ENCODE data around the gene PPP1R1B.

PPP1R1B gene

GRCh38 chr17:39612291-39612894 is 14.4 kb upstream of the PPP1R1B start:
- ChIA-PET POLR2A (no interaction called here), CTCF (interaction anchor here (1.5 to 23.4 kb wide), 4 partner anchors 9 to 57 kb away, joined by 4 to 822 read pairs (median 420); partner anchors contain the start of genes PPP1R1B and STARD3)
- no peak for TF ChIP-seq CTCF (IDR thresholded peaks at IDR 0.05; ENCODE audit: insufficient read depth, low read length, missing control alignments)
- no peak overlapping the region for H3K4me3 ChIP-seq (ENCODE audit: low read depth, low read length)
- no peak for DNase-seq (ENCODE audit: low read depth, low spot score)

- no peak overlapping the region for H3K4me3 ChIP-seq (ENCODE audit: low read depth, low read length)
- no peak for DNase-seq (ENCODE audit: low read depth, low spot score)
- ChIA-PET CTCF (interaction anchor here (1.0 to 23.4 kb wide), 6 partner anchors 9 to 58 kb away, joined by 3 to 822 read pairs (median 32); partner anchors contain the start of genes PNMT, PPP1R1B and STARD3), POLR2A (no interaction called here)
- no peak for TF ChIP-seq CTCF (IDR thresholded peaks at IDR 0.05; ENCODE audit: insufficient read depth, low read length, missing control alignments)
These were observed 13.8 kb upstream of the PPP1R1B start for GRCh38 chr17:39612935-39613464.

GRCh38 chr17:39614545-39615157 is 12.1 kb upstream of the PPP1R1B start:
- ChIA-PET POLR2A (no interaction called here), CTCF (interaction anchor here (1.0 to 23.4 kb wide), 5 partner anchors 7 to 59 kb away, joined by 3 to 822 read pairs (median 60); partner anchors contain the start of genes PPP1R1B and STARD3)
- TF ChIP-seq CTCF (IDR thresholded peaks at IDR 0.05; ENCODE audit: insufficient read depth, low read length, missing control alignments) = no peak
- no peak overlapping the region for H3K4me3 ChIP-seq (ENCODE audit: low read depth, low read length)
- DNase-seq (ENCODE audit: low read depth, low spot score) = no peak

GRCh38 chr17:39615434-39615833 is 11.3 kb upstream of the PPP1R1B start:
- DNase-seq (ENCODE audit: low read depth, low spot score) = no peak
- TF ChIP-seq CTCF (IDR thresholded peaks at IDR 0.05; ENCODE audit: insufficient read depth, low read length, missing control alignments) = no peak
- ChIA-PET CTCF (interaction anchor here (1.0 to 23.4 kb wide), 5 partner anchors 6 to 60 kb away, joined by 3 to 822 read pairs (median 60); partner anchors contain the start of genes PPP1R1B and STARD3), POLR2A (no interaction called here)
- no peak overlapping the region for H3K4me3 ChIP-seq (ENCODE audit: low read depth, low read length)

GRCh38 chr17:39617100-39617445 is 9.7 kb upstream of the PPP1R1B start:
- CTCF ChIA-PET = interaction anchor here (13.7 to 23.4 kb wide), 3 partner anchors 24 to 62 kb away, joined by 237 to 822 read pairs (median 781); partner anchors contain the start of genes PNMT, PPP1R1B, STARD3 and TCAP
- POLR2A ChIA-PET = interaction anchor here (0.7 kb wide), 1 partner anchor 130 kb away, joined by 3 read pairs; no protein-coding TSS in a partner anchor
- no peak for DNase-seq (ENCODE audit: low read depth, low spot score)
- TF ChIP-seq CTCF (IDR thresholded peaks at IDR 0.05; ENCODE audit: insufficient read depth, low read length, missing control alignments) = no peak
- peak overlapping the region; percentile 57 for H3K4me3 ChIP-seq (ENCODE audit: low read depth, low read length)

All from AG04449 (cell line).